NCI-H524 (cell line): Measurements from ENCODE around the gene C13orf42.

Experiments used
- DNase-seq, 2 experiments: peaks; one replicate each; lab custom pipeline; 2025; lab: John Stamatoyannopoulos, UW

The C13orf42 gene

GRCh38 chr13:51111174-51111573, at the start of gene C13orf42:
C13orf42 (minus strand) TSS chr13:51111274; CDS start chr13:51111209, 65 bp downstream.
- no peak for DNase-seq

- peak in 1 of 2 experiments; percentile 77 for DNase-seq
Observed at GRCh38 chr13:51158880-51159518, 47.9 kb upstream of the C13orf42 start.

- DNase-seq, result peak in 1 of 2 experiments; percentile 41
Observed at GRCh38 chr13:51158365-51158764, 47.3 kb upstream of the C13orf42 start.

- peak in 1 of 2 experiments; percentile 29 for DNase-seq
Observed at GRCh38 chr13:51156648-51157047, 45.6 kb upstream of the C13orf42 start.

- DNase-seq, result no peak
Observed at GRCh38 chr13:51155776-51156515, 44.9 kb upstream of the C13orf42 start.

- DNase-seq, result no peak
Observed at GRCh38 chr13:51155161-51155560, 44.1 kb upstream of the C13orf42 start.

GRCh38 chr13:51154029-51154555, 43.0 kb upstream of the C13orf42 start:
- DNase-seq, result no peak

- DNase-seq, result no peak
Observed at GRCh38 chr13:51153527-51153926, 42.5 kb upstream of the C13orf42 start.

GRCh38 chr13:51152701-51153100, 41.6 kb upstream of the C13orf42 start:
- DNase-seq, result no peak

- DNase-seq, result no peak
Observed at GRCh38 chr13:51151463-51151862, 40.4 kb upstream of the C13orf42 start.

GRCh38 chr13:51148952-51149573, 38.0 kb upstream of the C13orf42 start:
- DNase-seq, result peak in 1 of 2 experiments; percentile 75

GRCh38 chr13:51148223-51148951, 37.3 kb upstream of the C13orf42 start:
- DNase-seq, result peak in 1 of 2 experiments; percentile 11

GRCh38 chr13:51147732-51148131, 36.7 kb upstream of the C13orf42 start:
- DNase-seq, result peak; percentile 21 to 56

GRCh38 chr13:51146667-51147066, 35.6 kb upstream of the C13orf42 start:
- DNase-seq, result no peak

GRCh38 chr13:51137250-51137649, 26.2 kb upstream of the C13orf42 start:
- no peak for DNase-seq

- no peak for DNase-seq
Observed at GRCh38 chr13:51136276-51136980, 25.4 kb upstream of the C13orf42 start.

- DNase-seq, result no peak
Observed at GRCh38 chr13:51134763-51135365, 23.8 kb upstream of the C13orf42 start.

- DNase-seq, result no peak
Observed at GRCh38 chr13:51130348-51130747, 19.3 kb upstream of the C13orf42 start.

- peak; percentile 49 to 85 for DNase-seq
Observed at GRCh38 chr13:51125495-51126226, 14.6 kb upstream of the C13orf42 start.

GRCh38 chr13:51122868-51123566, 11.9 kb upstream of the C13orf42 start:
- peak in 1 of 2 experiments; percentile 44 for DNase-seq
